H1 (cell line): ENCODE data around the gene SEC14L5. TPM values are rescaled to one million over a fixed set of nuclear protein-coding genes. Genes with fewer than 3 reads are reported as not detected.

Experiments
- CTCF ChIA-PET: fragments of 300-600 bp; sonication (Branson Sonifier 250); formaldehyde crosslinking; loops from one replicate; lab custom pipeline; 2021; ENCODE audit not compliant: partially characterized antibody; lab: Charles Lee
- POLR2A ChIA-PET: fragments of 300-600 bp; sonication (Branson Sonifier 250); formaldehyde crosslinking; loops from one replicate; lab custom pipeline; 2021; ENCODE audit warnings: inconsistent platforms; ENCODE audit not compliant: partially characterized antibody; lab: Charles Lee
- DNase-seq, 2 experiments: peaks; one replicate each; pipeline versions ENCODE4 v3.0.0 to v3.0.0-alpha.2; 2010 to 2022; ENCODE audit warnings: low spot score in 2 of 2, low read depth in 1 of 2, mixed read lengths in 1 of 2
- FAIRE-seq: peaks from 2 replicates; lab custom pipeline; 2011; peaks lifted over from hg19 to GRCh38; lab: Jason Lieb, UNC
- H2AFZ ChIP-seq: 2 replicates; pipeline ENCODE4 v1.8.1; 2012; ENCODE audit warnings: low read length, inconsistent platforms
- H2AK5ac ChIP-seq: 2 replicates; pipeline ENCODE4 v1.6.1; 2013; ENCODE audit warnings: low read depth, low read length
- H2BK120ac ChIP-seq: replicated peaks from 2 replicates; pipeline ENCODE3; 2013; ENCODE audit warnings: low read depth, low read length, inconsistent platforms
- H2BK12ac ChIP-seq: 2 replicates; pipeline ENCODE4 v1.6.1; 2013; ENCODE audit warnings: low read depth, low read length
- H2BK15ac ChIP-seq: 2 replicates; pipeline ENCODE4 v1.6.1; 2013; ENCODE audit warnings: low read length
- H2BK20ac ChIP-seq: 2 replicates; pipeline ENCODE4 v1.6.1; 2013; ENCODE audit warnings: low read length
- H2BK5ac ChIP-seq: 2 replicates; pipeline ENCODE4 v1.6.1; 2013; ENCODE audit warnings: low read depth, low read length
- H3K14ac ChIP-seq: 2 replicates; pipeline ENCODE4 v1.6.1; 2013; ENCODE audit warnings: inconsistent platforms; ENCODE audit not compliant: insufficient read length
- H3K18ac ChIP-seq: 2 replicates; pipeline ENCODE4 v1.6.1; 2013; ENCODE audit warnings: low read length; ENCODE audit errors: extremely low read depth
- H3K23ac ChIP-seq: 2 replicates; pipeline ENCODE4 v1.6.1; 2013; ENCODE audit warnings: inconsistent platforms; ENCODE audit not compliant: insufficient read length
- H3K23me2 ChIP-seq: 2 replicates; pipeline ENCODE4 v1.6.1; 2013; ENCODE audit warnings: low read depth, low read length
- H3K27ac ChIP-seq: 2 replicates; pipeline ENCODE4 v1.6.1; 2011; ENCODE audit warnings: low read depth, low read length, inconsistent platforms
- H3K27me3 ChIP-seq, 4 experiments: replicated peaks in 1 of 4; 1 replicate in 1 of 4; 2 replicates in 3 of 4; pipeline versions ENCODE4 v1.6.1 to v1.8.1; 2011 to 2013; ENCODE audit warnings: low read length in 3 of 4, mild to moderate bottlenecking in 3 of 4, inconsistent platforms in 2 of 4, mixed read lengths in 2 of 4, moderate library complexity in 1 of 4; ENCODE audit not compliant: control insufficient read depth in 3 of 4, insufficient read depth in 3 of 4; ENCODE audit errors: extremely low read depth in 1 of 4
- H3K36me3 ChIP-seq, 4 experiments: 2 replicates each; pipeline versions ENCODE4 v1.6.1 to v1.8.1; 2011 to 2013; ENCODE audit warnings: mild to moderate bottlenecking in 4 of 4, low read length in 3 of 4, moderate library complexity in 2 of 4, control low read depth in 1 of 4, inconsistent platforms in 1 of 4; ENCODE audit not compliant: insufficient read depth in 4 of 4, control insufficient read depth in 2 of 4
- H3K4ac ChIP-seq: replicated peaks from 2 replicates; pipeline ENCODE3; 2013; ENCODE audit warnings: low read length, low read depth, mixed read lengths, inconsistent platforms; ENCODE audit not compliant: insufficient read length
- H3K4me1 ChIP-seq, 4 experiments: replicated peaks in 1 of 4; 1 replicate in 1 of 4; 2 replicates in 3 of 4; pipeline versions ENCODE4 v1.6.1 to v1.8.1; 2011 to 2013; ENCODE audit warnings: low read length in 3 of 4, inconsistent platforms in 2 of 4, mixed read lengths in 1 of 4; ENCODE audit not compliant: insufficient read depth in 4 of 4, control insufficient read depth in 3 of 4
- H3K4me2 ChIP-seq, 2 experiments: 2 replicates each; pipeline versions ENCODE4 v1.6.1 to v1.8.1; 2011 to 2013; ENCODE audit warnings: low read depth in 2 of 2, low read length in 2 of 2, control low read depth in 1 of 2, inconsistent platforms in 1 of 2, mild to moderate bottlenecking in 1 of 2; ENCODE audit not compliant: insufficient read depth in 1 of 2
- H3K4me3 ChIP-seq, 4 experiments: fragments of 200-600, 300-600 bp in 1 of 4; sonication (generic), shearing (Covaris generic), sonication (Bioruptor Twin) in 1 of 4; 2 replicates each; pipeline versions ENCODE4 v1.5.1 to v1.8.1; 2011 to 2016; ENCODE audit warnings: low read length in 4 of 4, low read depth in 3 of 4, control low read depth in 2 of 4, inconsistent platforms in 2 of 4, mild to moderate bottlenecking in 2 of 4, mixed read lengths in 1 of 4, moderate library complexity in 1 of 4; ENCODE audit not compliant: insufficient read depth in 2 of 4; ENCODE audit errors: extremely low read depth in 1 of 4
- H3K56ac ChIP-seq: replicated peaks from 2 replicates; pipeline ENCODE3; 2013; ENCODE audit warnings: low read depth, mild to moderate bottlenecking, mixed read lengths, low read length, inconsistent platforms; ENCODE audit not compliant: insufficient read length
- H3K79me1 ChIP-seq: 2 replicates; pipeline ENCODE4 v1.6.1; 2013; ENCODE audit warnings: low read depth, low read length, control low read depth
- H3K79me2 ChIP-seq, 2 experiments: 2 replicates each; pipeline versions ENCODE4 v1.6.1 to v1.8.1; 2012 to 2013; ENCODE audit warnings: low read length in 2 of 2, mild to moderate bottlenecking in 2 of 2, inconsistent platforms in 1 of 2; ENCODE audit not compliant: insufficient read depth in 2 of 2, control insufficient read depth in 1 of 2
- H3K9ac ChIP-seq, 4 experiments: replicated peaks in 1 of 4; 1 replicate in 1 of 4; 2 replicates in 3 of 4; pipeline versions ENCODE4 v1.6.1 to v1.8.1; 2011 to 2013; ENCODE audit warnings: low read depth in 3 of 4, low read length in 3 of 4, control low read depth in 2 of 4, mild to moderate bottlenecking in 2 of 4, moderate library complexity in 2 of 4, inconsistent platforms in 1 of 4; ENCODE audit errors: extremely low read depth in 1 of 4
- H3K9me3 ChIP-seq, 2 experiments: 2 replicates each; pipeline versions ENCODE4 v1.6.1 to v1.8.1; 2012 to 2013; ENCODE audit warnings: mild to moderate bottlenecking in 2 of 2, moderate library complexity in 2 of 2, control low read depth in 1 of 2, inconsistent platforms in 1 of 2, low read depth in 1 of 2, low read length in 1 of 2, mixed read lengths in 1 of 2; ENCODE audit not compliant: insufficient read depth in 2 of 2
- H4K20me1 ChIP-seq, 2 experiments: replicated peaks in 1 of 2; 2 replicates each; pipeline versions ENCODE3 to v1.8.1; 2011 to 2013; ENCODE audit warnings: inconsistent platforms in 2 of 2, low read length in 2 of 2, mild to moderate bottlenecking in 1 of 2; ENCODE audit not compliant: insufficient read depth in 2 of 2, control insufficient read depth in 1 of 2
- H4K5ac ChIP-seq: 2 replicates; pipeline ENCODE4 v1.6.1; 2013; ENCODE audit warnings: low read length, low read depth, mixed read lengths, inconsistent platforms; ENCODE audit not compliant: insufficient read length
- H4K8ac ChIP-seq: 2 replicates; pipeline ENCODE4 v1.8.0; 2013; ENCODE audit warnings: mild to moderate bottlenecking, moderate library complexity, low read length, inconsistent platforms; ENCODE audit not compliant: insufficient read depth; ENCODE audit errors: extremely low read depth
- H4K91ac ChIP-seq: replicated peaks from 2 replicates; pipeline ENCODE3; 2013; ENCODE audit warnings: low read length, mixed read lengths, inconsistent platforms; ENCODE audit not compliant: insufficient read length
- CHD2 ChIP-seq: IDR thresholded peaks from 2 replicates; pipeline ENCODE4 v1.6.1; 2012; ENCODE audit warnings: low read length, improper control_type of control experiment
- CREB1 ChIP-seq: IDR thresholded peaks from 2 replicates; pipeline ENCODE4 v1.6.1; 2012; ENCODE audit warnings: inconsistent platforms
- CTBP2 ChIP-seq: IDR thresholded peaks from 2 replicates; pipeline ENCODE4 v1.7.0; 2011; ENCODE audit warnings: borderline replicate concordance, mild to moderate bottlenecking, moderate library complexity, mixed read lengths, low read length; ENCODE audit not compliant: insufficient read depth, insufficient read length
- MAFK ChIP-seq: IDR thresholded peaks from 2 replicates; pipeline ENCODE4 v1.6.1; 2012; ENCODE audit warnings: low read depth, mild to moderate bottlenecking, improper control_type of control experiment, low read length
- RFX5 ChIP-seq: IDR thresholded peaks from 2 replicates; pipeline ENCODE4 v1.6.1; 2011; ENCODE audit warnings: low read depth, low read length, improper control_type of control experiment, borderline replicate concordance
- SIRT6 ChIP-seq: IDR thresholded peaks from one replicate; pipeline ENCODE4 v1.7.1; 2012; ENCODE audit warnings: low read length, inconsistent platforms
- SRF ChIP-seq: IDR thresholded peaks from 2 replicates; pipeline ENCODE4 v1.6.1; 2011; ENCODE audit warnings: mild to moderate bottlenecking, low read depth, low read length, moderate library complexity
- TEAD4 ChIP-seq: IDR thresholded peaks from 2 replicates; pipeline ENCODE4 v1.6.1; 2012; ENCODE audit warnings: low read depth, low read length, inconsistent platforms, mixed read lengths
- YY1 ChIP-seq: IDR thresholded peaks from 2 replicates; pipeline ENCODE4 v1.6.1; 2011; ENCODE audit warnings: low read depth, mild to moderate bottlenecking, low read length
- ZNF274 ChIP-seq: IDR thresholded peaks from 2 replicates; pipeline ENCODE4 v1.7.0; 2012; ENCODE audit warnings: low read length, borderline replicate concordance; ENCODE audit errors: extremely low read depth
- whole genome bisulfite sequencing, 2 experiments: shearing (Covaris generic) in 1 of 2; methylation state at CpG; one replicate each; pipeline versions ENCODE4 v1.1.6 to v1.1.7; 2013 to 2015; ENCODE audit warnings: low lambda C conversion rate in 2 of 2, mixed read lengths in 2 of 2, inconsistent platforms in 1 of 2, low coverage in 1 of 2, missing lambda C conversion rate in 1 of 2; ENCODE audit not compliant: insufficient replicate concordance in 2 of 2, insufficient coverage in 1 of 2, insufficient read length in 1 of 2; ENCODE audit errors: extremely low coverage in 1 of 2, missing lambda C conversion rate in 1 of 2; 5-methylcytosine and 5-hydroxymethylcytosine counted together
- polyA plus RNA-seq, 7 experiments: library from polyadenylated mRNA; depleted of rRNA in 3 of 7; stranded (reverse) in 5 of 7; unstranded in 2 of 7; fragments of >200 nt in 5 of 7; fragments of 200-250 nt in 2 of 7; gene quantifications; 1 replicate in 5 of 7; 2 replicates in 1 of 7; 4 replicates in 1 of 7; pipeline versions ENCODE4 v1.2.1 to v1.2.3, GENCODE V29; 2011 to 2013; ENCODE audit warnings: missing spikeins in 2 of 7, mixed read lengths in 2 of 7
- total RNA-seq: library from RNA; stranded (reverse); fragmentation: NEBNext Ultra II Directional; extraction: Animal tissue kit (Norgen Biotek cat#: 25700); gene quantifications from 2 replicates; pipeline ENCODE4 v1.2.1, GENCODE V29; 2021
- TF ChIP-seq, protein P1 (sequence below): IDR thresholded peaks from 2 replicates; pipeline ENCODE4 v1.6.1; 2012; ENCODE audit warnings: inconsistent platforms

SEC14L5 gene
- total and polyA plus RNA-seq, 2 of the 8 experiments (the other 6 are each of a cell fraction or from before 2014, with no cell fraction given): 1.9 to 3.0 TPM

DNA sequence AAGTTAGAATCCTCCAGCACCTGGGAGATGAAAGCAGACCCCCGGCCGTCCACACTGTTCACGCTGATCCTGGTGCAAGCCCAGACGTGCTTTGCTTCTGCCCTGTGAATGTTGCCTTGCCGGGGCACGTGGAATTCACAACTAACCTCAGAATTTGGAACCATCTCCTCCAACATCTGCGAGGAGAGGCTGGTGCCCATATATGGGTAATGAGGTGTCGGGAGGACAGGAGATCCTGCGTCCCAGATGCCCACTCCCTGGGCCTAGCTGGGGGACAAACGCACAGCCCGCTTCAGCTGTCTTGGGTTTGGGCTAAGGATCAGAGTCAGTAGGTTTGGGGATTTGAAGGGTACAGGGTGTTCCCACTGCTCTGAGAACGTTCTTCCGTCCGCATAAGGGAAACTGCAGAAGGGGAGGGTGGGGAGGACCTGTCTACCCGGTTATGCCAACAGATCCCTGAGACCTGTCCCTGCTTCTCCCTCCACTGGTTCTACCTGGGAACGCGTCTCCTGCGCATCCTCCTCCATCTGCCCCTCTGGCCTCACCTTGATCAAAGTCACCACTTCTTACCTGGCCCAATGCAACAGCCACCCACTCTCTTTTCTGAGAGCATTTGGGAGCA, 35.3 kb upstream of the SEC14L5 start:
- peaks cover 4 to 5% of the 10 kb centered on the region in 2 experiments; a peak in 2 of 4 replicates for H3K9me3 ChIP-seq
- H2BK120ac ChIP-seq: no peak overlapping the region
- peaks cover 0 to 5% of the 10 kb centered on the region in 2 experiments for H4K20me1 ChIP-seq
- no peak overlapping the region for H2BK15ac ChIP-seq
- H3K4me1 ChIP-seq: peaks cover 0 to 15% (median 7%) of the 10 kb centered on the region in 4 experiments; a peak in 5 of 7 replicates
- no peak overlapping the region for H2AFZ ChIP-seq
- H4K8ac ChIP-seq: no peak overlapping the region
- no peak overlapping the region for H3K4me3 ChIP-seq
- no peak overlapping the region for H2AK5ac ChIP-seq
- no peak overlapping the region for H3K4me2 ChIP-seq
- ChIA-PET POLR2A (interaction anchor here (1.4 to 3.7 kb wide), 4 partner anchors 8 to 19 kb away, joined by 3 to 16 read pairs (median 4); no protein-coding TSS in a partner anchor), CTCF (interaction anchor here (0.6 to 1.4 kb wide), 4 partner anchors 10 to 702 kb away, joined by 3 to 5 read pairs (median 4); no protein-coding TSS in a partner anchor)
- WGBS, 2 experiments: 86% methylated on average over 12 of the region's 18 CpGs; no CpG with 5 or more reads in 1 of the 2 experiments
- H3K14ac ChIP-seq: no peak overlapping the region
- FAIRE-seq: no peak
- H4K5ac ChIP-seq: no peak overlapping the region
- H3K27me3 ChIP-seq: no peaks in the 10 kb centered on the region; a peak in 1 of 7 replicates
- no peak overlapping the region for H2BK20ac ChIP-seq
- no peak overlapping the region for H2BK12ac ChIP-seq
- H2BK5ac ChIP-seq: no peak overlapping the region; the same call in 1 of the 2 replicates
- no peak overlapping the region for H3K18ac ChIP-seq
- H3K36me3 ChIP-seq: peaks cover 0 to 8% (median 2%) of the 10 kb centered on the region in 4 experiments; a peak in 2 of 8 replicates
- no peak overlapping the region for H4K91ac ChIP-seq
- no peak for DNase-seq
- no peaks in the 10 kb centered on the region for H3K23me2 ChIP-seq
- no peak overlapping the region for H3K56ac ChIP-seq
- peaks cover 7% of the 10 kb centered on the region for H3K79me1 ChIP-seq
- H3K23ac ChIP-seq: no peak overlapping the region
- H3K4ac ChIP-seq: no peak overlapping the region
- no peak overlapping the region for H3K27ac ChIP-seq
- H3K9ac ChIP-seq: no peak overlapping the region; a peak in 2 of 7 replicates
- H3K79me2 ChIP-seq: peaks cover 0 to 6% of the 10 kb centered on the region in 2 experiments; a peak in 2 of 4 replicates
- no peak for TF ChIP-seq CREB1
- TF ChIP-seq, protein P1, sequence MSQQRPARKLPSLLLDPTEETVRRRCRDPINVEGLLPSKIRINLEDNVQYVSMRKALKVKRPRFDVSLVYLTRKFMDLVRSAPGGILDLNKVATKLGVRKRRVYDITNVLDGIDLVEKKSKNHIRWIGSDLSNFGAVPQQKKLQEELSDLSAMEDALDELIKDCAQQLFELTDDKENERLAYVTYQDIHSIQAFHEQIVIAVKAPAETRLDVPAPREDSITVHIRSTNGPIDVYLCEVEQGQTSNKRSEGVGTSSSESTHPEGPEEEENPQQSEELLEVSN: no peak
- TF ChIP-seq CTBP2: no peak
- no peak for TF ChIP-seq RFX5
- no peak for TF ChIP-seq MAFK
- no peak for TF ChIP-seq ZNF274
- TF ChIP-seq CHD2: no peak
- no peak for TF ChIP-seq YY1
- peak; percentile 76 for TF ChIP-seq SRF
- TF ChIP-seq SIRT6: no peak
- TF ChIP-seq TEAD4: no peak
